DMS53 treated with DMSO at 0.1 percent for 48 hours (cell line): ENCODE data around the gene SCAF11.

ENCODE experiments used
- DNase-seq: peaks from one replicate; lab custom pipeline; 2025; ENCODE audit not compliant: unreplicated experiment; lab: John Stamatoyannopoulos, UW

Gene SCAF11

GRCh38 chr12:45930369-45930768 lies 60.0 kb downstream of the SCAF11 start:
- no peak for DNase-seq

- no peak for DNase-seq
These were observed 62.1 kb downstream of the SCAF11 start for GRCh38 chr12:45928309-45928708.

- no peak for DNase-seq
These were observed 71.6 kb downstream of the SCAF11 start for GRCh38 chr12:45918818-45919217.

DNA sequence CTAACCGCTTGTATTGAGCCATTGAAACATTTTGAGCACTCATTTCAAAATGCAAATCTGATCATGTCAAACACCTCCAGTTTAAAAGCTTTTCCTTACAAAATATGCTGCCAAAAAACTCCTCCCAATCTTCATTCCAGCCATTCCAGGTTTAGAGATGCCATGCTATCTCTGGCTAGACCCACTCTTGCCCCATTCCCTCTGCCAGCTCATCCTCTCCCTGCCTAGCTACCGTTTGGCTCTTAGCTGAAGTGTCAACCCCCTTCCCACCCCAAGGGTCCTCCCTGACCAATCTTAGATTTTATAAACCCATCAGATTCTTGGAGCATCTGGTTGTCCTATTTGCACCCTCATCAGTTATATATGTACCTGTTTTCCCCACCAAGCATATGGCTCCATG lies 75.0 kb downstream of the SCAF11 start:
- no peak for DNase-seq

DNA sequence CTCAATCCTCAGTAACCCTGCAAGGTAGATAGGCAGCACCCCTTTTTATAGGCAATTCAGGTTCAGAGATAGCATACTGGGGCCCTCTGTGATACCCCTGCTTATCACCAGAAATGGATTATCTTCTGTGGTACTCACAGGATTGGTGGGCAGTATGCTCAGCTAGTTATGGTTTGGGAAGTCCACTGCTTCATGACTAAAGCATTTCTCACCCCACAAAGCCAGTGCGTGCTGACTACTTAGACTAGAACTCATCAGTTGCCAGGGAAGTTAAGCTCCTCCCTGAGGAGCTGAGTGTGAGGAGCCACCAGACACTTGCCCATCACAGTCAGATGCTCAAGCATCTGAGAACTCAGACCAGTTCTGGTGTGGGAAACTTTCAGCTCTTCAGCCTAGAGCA lies 76.3 kb downstream of the SCAF11 start:
- no peak for DNase-seq

GRCh38 chr12:45913631-45914030 lies 76.7 kb downstream of the SCAF11 start:
- DNase-seq: no peak

GRCh38 chr12:45912774-45913173 lies 77.6 kb downstream of the SCAF11 start:
- no peak for DNase-seq

- peak; percentile 88 for DNase-seq
These were observed 81.2 kb downstream of the SCAF11 start for GRCh38 chr12:45909041-45909713.

- no peak for DNase-seq
These were observed 82.4 kb downstream of the SCAF11 start for GRCh38 chr12:45907955-45908354.

- no peak for DNase-seq
These were observed 92.3 kb downstream of the SCAF11 start for GRCh38 chr12:45898094-45898493.

DNA sequence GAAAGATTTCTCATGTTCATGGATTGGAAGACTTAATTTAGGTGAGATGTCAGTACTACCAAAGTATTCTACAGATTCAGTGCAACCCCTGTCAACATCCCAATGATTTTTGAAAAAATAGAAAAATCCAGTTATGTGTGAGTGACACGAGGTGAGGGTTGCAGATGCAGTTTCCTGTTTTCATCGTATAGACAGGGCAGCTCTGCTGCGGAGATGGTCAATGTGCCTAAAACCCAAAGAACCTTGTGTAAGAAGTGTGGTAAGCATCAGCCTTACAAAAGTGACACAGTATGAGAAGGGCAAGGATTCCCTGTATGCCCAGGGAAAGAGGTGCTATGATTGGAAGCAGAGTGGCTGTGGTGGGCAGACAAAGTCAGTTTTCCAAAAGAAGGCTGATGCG lies 94.4 kb downstream of the SCAF11 start:
- no peak for DNase-seq

DNA sequence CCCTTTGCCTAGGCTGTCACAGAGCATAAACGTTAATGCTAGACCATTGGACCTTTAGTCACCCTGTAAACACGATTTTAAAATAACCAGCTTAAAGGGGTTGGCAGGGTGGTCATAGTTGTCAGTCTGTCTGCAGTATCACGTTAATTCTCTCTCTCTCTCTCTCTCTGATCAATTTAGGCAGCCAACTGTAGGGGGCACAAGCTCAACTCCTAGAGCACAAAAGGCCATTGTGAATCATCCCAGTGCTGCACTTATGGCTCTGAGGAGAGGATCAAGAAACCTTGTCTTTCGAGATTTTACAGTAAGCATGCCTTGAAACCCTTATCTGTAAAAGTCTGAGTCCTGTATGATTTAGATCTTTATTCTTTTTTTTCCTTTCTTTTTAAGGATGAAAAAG lies 97.1 kb downstream of the SCAF11 start:
- no peak for DNase-seq

DNA sequence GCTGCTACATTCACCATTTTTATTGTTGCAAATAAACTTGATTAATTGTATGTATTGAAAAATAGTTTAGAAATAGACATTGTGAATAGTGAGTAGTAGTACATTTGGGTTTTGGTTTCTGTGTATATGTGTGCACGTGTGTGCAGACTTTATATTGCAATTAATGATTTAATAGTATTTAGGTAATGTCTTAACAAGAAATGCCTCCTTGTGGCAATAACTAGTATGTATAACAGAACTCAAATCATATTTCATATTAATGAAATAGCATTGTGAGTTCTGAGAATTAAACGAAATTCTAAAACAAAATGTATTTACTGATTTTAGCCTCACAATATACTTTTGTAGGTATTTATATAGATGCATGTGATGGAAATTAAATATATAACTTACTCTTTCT lies 100.1 kb downstream of the SCAF11 start:
- DNase-seq: no peak

DNA sequence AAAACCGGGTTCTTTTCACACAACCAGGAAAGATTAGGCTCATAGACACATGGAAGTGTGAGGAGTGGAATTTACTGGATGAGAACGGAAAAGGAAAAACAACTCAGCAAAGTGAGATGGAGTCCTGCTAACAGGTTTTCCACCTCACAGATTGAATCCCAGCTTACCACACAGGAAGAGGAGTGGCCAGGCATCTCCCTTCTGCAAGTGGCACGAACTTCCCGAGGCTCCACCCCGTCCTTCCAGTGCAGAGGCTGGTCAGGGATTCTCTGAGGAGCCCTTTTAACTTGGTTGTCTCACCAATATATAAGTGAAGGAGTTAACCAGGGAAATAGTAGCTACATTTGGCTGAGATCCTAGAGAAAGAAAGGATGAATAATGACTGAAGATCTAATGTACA lies 102.8 kb downstream of the SCAF11 start:
- DNase-seq: no peak

DNA sequence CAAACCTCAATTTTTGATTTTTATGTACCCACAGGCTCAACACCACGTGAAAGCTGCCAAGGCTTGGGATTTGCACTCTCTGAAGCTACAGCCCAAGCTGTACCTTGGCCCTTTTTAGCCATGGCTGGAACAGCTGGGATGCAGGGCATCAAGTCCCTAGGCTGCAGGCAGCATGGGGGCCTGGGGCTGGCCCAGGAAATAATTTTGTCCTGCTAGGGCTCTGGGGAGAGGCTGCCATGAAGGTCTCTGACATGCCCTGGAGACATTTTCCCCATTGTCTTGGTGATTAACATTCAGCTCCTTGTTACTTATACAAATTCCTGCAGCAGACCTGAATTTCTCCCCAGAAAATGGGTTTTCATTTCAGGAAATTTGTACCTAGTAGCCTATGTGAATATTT lies 103.7 kb downstream of the SCAF11 start:
- DNase-seq: no peak

DNA sequence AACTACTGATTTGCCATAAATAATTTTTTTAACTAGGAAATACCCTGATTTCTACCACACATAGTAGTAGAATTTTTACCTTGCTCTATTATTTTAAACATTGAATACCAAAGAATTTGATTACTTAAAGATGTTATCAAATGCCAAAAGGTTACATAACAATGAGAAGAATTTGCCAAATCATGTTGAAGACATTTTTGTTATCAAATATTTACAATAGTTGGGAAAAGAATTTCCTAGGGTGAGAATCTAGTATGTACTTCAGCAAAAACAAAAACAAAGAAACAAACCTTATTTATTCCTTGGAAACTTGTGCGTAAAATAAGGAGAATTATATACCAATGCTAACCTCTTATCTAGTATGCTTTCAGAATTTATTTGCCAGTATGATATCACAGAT lies 107.2 kb downstream of the SCAF11 start:
- DNase-seq: no peak

DNA sequence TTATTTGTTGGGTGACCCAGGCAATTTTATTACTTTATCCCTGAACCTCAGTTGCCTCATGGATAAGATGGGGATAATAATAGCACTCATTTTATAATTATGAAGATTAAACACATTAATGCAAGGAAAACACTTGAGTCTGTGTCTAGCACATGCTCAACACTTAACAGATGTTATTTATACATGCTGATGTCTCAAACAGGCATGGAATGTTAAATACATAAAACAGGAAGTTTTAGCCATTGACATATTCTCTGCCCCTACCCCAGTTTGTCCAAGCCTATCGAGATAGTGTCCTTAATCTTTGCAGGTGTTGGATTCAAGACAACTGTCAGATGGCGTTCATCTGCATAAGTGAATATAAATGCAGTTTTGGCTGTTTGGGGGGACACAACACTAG lies 109.8 kb downstream of the SCAF11 start:
- DNase-seq: no peak

DNA sequence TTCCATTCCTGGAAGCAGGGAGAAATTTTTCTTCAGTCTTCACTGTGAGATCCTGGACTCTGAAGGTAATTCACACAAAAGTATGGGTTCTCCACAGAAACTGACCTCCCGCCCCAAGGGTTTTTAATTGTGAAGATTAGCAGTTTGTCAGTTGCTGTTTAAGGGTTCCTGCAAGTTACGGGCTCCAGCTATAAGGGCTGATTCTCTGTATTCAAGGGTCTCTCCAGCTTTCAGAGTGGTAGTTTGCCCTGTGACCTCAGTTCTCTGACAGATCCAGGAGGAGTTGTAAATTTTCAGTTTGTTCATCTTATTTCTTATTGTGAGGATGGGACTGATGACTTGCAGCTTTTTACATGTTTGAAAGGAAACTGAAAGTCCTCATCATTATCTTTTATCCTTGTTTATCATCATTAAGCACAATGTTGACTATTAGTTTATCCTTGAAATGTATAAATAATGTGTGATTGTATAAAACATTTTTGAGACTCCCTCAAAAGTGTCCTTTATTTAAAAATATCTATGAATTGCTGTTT lies 110.9 kb downstream of the SCAF11 start:
- no peak for DNase-seq

DNA sequence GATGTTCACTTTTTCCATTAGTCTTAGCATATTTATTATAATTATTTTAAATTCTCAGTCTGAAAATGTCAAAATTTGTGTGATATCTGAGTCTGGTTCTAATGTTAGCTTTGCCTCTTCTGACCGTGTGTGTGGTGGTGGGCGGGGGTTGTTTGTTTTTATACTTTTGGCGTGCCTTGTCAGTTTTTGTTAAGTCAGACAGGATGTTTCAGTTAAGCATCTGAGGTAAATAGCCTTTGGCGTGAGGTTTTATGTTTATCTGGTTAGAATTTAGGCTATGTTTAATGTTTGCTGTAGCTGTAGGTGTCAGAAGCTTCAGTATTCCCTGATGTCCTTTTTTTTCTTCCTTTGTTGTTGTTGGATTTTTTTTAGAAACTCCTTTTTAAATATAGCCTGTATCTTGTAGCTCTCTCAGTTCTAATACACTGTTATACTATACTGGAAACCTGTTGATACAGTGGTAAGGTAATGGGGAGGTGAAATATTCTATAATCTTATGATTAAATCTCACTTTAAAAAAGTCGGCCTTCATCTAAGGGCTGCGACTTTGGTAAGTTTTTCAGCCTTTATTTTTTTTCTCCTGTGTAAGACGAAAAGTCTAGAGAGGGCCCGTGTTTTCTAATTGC lies 111.6 kb downstream of the SCAF11 start:
- DNase-seq: no peak

DNA sequence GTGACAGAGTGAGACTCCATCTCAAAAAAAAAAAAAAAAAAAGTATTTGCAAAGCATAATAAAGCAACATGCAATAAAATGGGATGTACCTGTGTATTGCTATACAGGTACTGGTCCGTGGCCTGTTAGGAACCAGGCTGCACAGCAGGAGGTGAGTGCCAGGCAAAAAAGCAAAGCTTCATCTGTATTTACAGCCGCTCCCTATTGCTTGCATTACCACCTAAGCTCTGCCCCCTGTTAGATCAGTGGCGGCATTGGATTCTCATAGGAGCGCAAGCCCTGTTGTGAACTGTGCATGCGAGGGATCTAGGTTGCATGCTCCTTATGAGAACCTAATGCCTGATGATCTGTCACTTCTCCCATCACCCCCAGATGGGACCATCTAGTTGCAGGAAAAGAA lies 113.3 kb downstream of the SCAF11 start:
- no peak for DNase-seq

GRCh38 chr12:45872446-45872845 lies 117.9 kb downstream of the SCAF11 start:
- no peak for DNase-seq
